Measurements from ENCODE around the gene ZZZ3. TPM values are rescaled to one million over a fixed set of nuclear protein-coding genes. Genes with fewer than 3 reads are reported as not detected.

ZZZ3 gene
- total and polyA plus RNA-seq, 2 donors (not counting 1 experiment from before 2014, with no cell fraction given): 14.4 to 65.7 TPM

DNA sequence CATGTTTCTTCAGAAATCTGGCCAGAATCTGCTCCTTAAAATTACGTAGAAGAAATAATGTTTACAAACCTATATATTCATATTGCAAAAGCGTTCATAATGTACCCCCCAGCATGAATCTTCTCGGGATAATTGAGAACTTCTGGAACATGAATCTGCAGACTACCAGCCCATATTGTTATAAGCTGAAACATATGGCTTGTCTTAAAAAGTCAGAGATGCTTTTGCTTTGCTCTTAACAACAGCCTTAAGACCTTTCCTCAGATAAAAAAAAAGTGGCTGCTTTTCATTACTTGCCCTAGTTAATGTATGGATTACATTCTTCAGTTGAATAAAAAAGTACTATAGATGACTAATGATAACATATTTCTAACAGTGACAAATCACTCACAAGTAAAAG is 15.0 kb upstream of the ZZZ3 start:
- Histone ChIP-seq H3K4me2 (replicated peaks; ENCODE audit: low read depth, low read length, poor library complexity, severe bottlenecking) (no peak overlapping the region), H3K36me3 (replicated peaks in 1 of 2; ENCODE audit: control extremely low read depth in 1 of 2, control insufficient read depth in 1 of 2, extremely low read depth in 1 of 2, insufficient read depth in 2 of 2, low read length in 1 of 2) (peaks cover 0 to 17% of the 10 kb centered on the region in 2 experiments), H3K4me3 (ENCODE audit: control extremely low read depth in 1 of 5, extremely low read depth in 1 of 5, insufficient read depth in 1 of 5, low read depth in 2 of 5, low read length in 4 of 5) (no peak overlapping the region), H3K27ac (ENCODE audit: low read length in 2 of 2) (no peak overlapping the region), H2AFZ (ENCODE audit: insufficient read depth, low read depth, low read length, poor library complexity, severe bottlenecking) (no peak overlapping the region), H3K9me3 (ENCODE audit: control extremely low read depth in 1 of 3, control insufficient read depth in 2 of 3, insufficient read depth in 1 of 3, low read length in 2 of 3) (peaks cover 0 to 6% (median 0%) of the 10 kb centered on the region in 3 donors), H4K20me1 (ENCODE audit: control insufficient read depth, insufficient read depth, low read length, poor library complexity, severe bottlenecking) (no peaks in the 10 kb centered on the region), H3K9ac (ENCODE audit: low read length) (no peak overlapping the region), H3K27me3 (replicated peaks in 1 of 4; ENCODE audit: control extremely low read depth in 1 of 4, control insufficient read depth in 3 of 4, insufficient read depth in 4 of 4, low read length in 3 of 4) (no peaks in the 10 kb centered on the region), H3K4me1 (ENCODE audit: control insufficient read depth in 2 of 2, insufficient read depth in 2 of 2, low read length in 2 of 2) (no peaks in the 10 kb centered on the region), H3K79me2 (ENCODE audit: control insufficient read depth, insufficient read depth, low read length) (no peaks in the 10 kb centered on the region)
- no peaks in the 10 kb centered on the region for H3K4me1 Mint-ChIP-seq
- DNase-seq: no peak
- POLR2A ChIA-PET: no interaction called here
- CTCF ChIA-PET: interaction anchor here (0.6 kb wide), 1 partner anchor 432 kb away, joined by 3 read pairs; no protein-coding TSS in a partner anchor
- TF ChIP-seq EZH2 (IDR thresholded peaks at IDR 0.05; ENCODE audit: borderline replicate concordance, insufficient read depth, low read depth, low read length, poor library complexity, severe bottlenecking): no peak
- TF ChIP-seq, protein P1, sequence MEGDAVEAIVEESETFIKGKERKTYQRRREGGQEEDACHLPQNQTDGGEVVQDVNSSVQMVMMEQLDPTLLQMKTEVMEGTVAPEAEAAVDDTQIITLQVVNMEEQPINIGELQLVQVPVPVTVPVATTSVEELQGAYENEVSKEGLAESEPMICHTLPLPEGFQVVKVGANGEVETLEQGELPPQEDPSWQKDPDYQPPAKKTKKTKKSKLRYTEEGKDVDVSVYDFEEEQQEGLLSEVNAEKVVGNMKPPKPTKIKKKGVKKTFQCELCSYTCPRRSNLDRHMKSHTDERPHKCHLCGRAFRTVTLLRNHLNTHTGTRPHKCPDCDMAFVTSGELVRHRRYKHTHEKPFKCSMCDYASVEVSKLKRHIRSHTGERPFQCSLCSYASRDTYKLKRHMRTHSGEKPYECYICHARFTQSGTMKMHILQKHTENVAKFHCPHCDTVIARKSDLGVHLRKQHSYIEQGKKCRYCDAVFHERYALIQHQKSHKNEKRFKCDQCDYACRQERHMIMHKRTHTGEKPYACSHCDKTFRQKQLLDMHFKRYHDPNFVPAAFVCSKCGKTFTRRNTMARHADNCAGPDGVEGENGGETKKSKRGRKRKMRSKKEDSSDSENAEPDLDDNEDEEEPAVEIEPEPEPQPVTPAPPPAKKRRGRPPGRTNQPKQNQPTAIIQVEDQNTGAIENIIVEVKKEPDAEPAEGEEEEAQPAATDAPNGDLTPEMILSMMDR (IDR thresholded peaks at IDR 0.05): no peak
- no peaks in the 10 kb centered on the region for H3K27me3 Mint-ChIP-seq
- WGBS (ENCODE audit: insufficient coverage): no CpG with 5 or more reads among the region's 3 CpGs
- H3K4me3 Mint-ChIP-seq: no peak overlapping the region
- H3K9me3 Mint-ChIP-seq (ENCODE audit: insufficient read depth): peaks cover 4% of the 10 kb centered on the region
- H3K27ac Mint-ChIP-seq: no peak overlapping the region
- intact Hi-C loops (cut with micrococcal nuclease): no loop called here
- no peak for ATAC-seq (ENCODE audit: low read depth)

DNA sequence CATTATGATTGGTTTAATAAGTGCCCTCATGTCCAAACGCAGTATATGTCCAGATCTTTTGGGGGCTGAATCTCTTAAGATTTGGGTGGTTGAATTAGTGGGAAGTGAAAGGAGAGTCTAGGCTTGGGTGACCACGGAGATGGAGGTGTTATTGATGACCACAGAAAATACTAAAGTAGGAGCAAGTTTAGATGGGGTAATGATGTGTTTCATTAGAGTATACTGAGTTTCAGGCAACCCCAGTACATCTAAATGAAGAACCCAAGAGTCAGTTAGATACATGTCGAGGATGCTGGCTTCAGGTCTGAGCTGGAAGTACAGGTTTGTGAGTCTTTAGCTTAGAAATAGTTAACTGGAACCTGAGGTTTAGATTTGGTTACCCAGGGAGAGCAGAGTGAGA is 6.5 kb upstream of the ZZZ3 start:
- peaks cover 11% of the 10 kb centered on the region for H3K4me1 Mint-ChIP-seq
- no peak overlapping the region for H2AFZ ChIP-seq (ENCODE audit: insufficient read depth, low read depth, low read length, poor library complexity, severe bottlenecking)
- no peaks in the 10 kb centered on the region for H3K27me3 ChIP-seq (replicated peaks in 1 of 4; ENCODE audit: control extremely low read depth in 1 of 4, control insufficient read depth in 3 of 4, insufficient read depth in 4 of 4, low read length in 3 of 4)
- no peaks in the 10 kb centered on the region for H4K20me1 ChIP-seq (ENCODE audit: control insufficient read depth, insufficient read depth, low read length, poor library complexity, severe bottlenecking)
- H3K4me2 ChIP-seq (replicated peaks; ENCODE audit: low read depth, low read length, poor library complexity, severe bottlenecking): no peak overlapping the region
- intact Hi-C loops (cut with micrococcal nuclease): no loop called here
- no peak overlapping the region for H3K4me3 Mint-ChIP-seq
- H3K9me3 Mint-ChIP-seq (ENCODE audit: insufficient read depth): no peaks in the 10 kb centered on the region
- H3K27ac Mint-ChIP-seq: no peak overlapping the region
- ATAC-seq (ENCODE audit: low read depth) (no peak), DNase-seq (no peak)
- H3K27ac ChIP-seq (ENCODE audit: low read length in 2 of 2): no peak overlapping the region
- peaks cover 0 to 3% (median 2%) of the 10 kb centered on the region in 3 donors for H3K9me3 ChIP-seq (ENCODE audit: control extremely low read depth in 1 of 3, control insufficient read depth in 2 of 3, insufficient read depth in 1 of 3, low read length in 2 of 3)
- no peak overlapping the region for H3K4me3 ChIP-seq (ENCODE audit: control extremely low read depth in 1 of 5, extremely low read depth in 1 of 5, insufficient read depth in 1 of 5, low read depth in 2 of 5, low read length in 4 of 5)
- H3K9ac ChIP-seq (ENCODE audit: low read length): no peak overlapping the region
- POLR2A ChIA-PET: no interaction called here
- no peaks in the 10 kb centered on the region for H3K27me3 Mint-ChIP-seq
- no peaks in the 10 kb centered on the region for H3K79me2 ChIP-seq (ENCODE audit: control insufficient read depth, insufficient read depth, low read length)
- H3K4me1 ChIP-seq (ENCODE audit: control insufficient read depth in 2 of 2, insufficient read depth in 2 of 2, low read length in 2 of 2): peaks cover 3 to 4% of the 10 kb centered on the region in 2 donors
- no CpG with 5 or more reads among the region's 3 CpGs for WGBS (ENCODE audit: insufficient coverage)
- CTCF ChIA-PET: no interaction called here
- peaks cover 0 to 3% of the 10 kb centered on the region in 2 experiments for H3K36me3 ChIP-seq (replicated peaks in 1 of 2; ENCODE audit: control extremely low read depth in 1 of 2, control insufficient read depth in 1 of 2, extremely low read depth in 1 of 2, insufficient read depth in 2 of 2, low read length in 1 of 2)
- no peak for TF ChIP-seq EZH2 (IDR thresholded peaks at IDR 0.05; ENCODE audit: borderline replicate concordance, insufficient read depth, low read depth, low read length, poor library complexity, severe bottlenecking)
- TF ChIP-seq, protein P1 (IDR thresholded peaks at IDR 0.05): no peak

Data from B cell (primary cell).